Activated T-helper 17 cell treated with anti-CD3 and anti-CD28 coated beads, Interleukin-2, amount 50 U/mL, for 72 hours (primary cell): Measurements from ENCODE around the gene FAM240A. TPM values are rescaled to one million over a fixed set of nuclear protein-coding genes. Genes with fewer than 3 reads are reported as not detected.

Experiments used
- total RNA-seq, 2 donors: library from RNA; stranded (reverse); gene quantifications; one replicate each; pipeline ENCODE4 v1.2.3, GENCODE V29; 2022

FAM240A gene
- total RNA-seq, 2 donors from 2014 or later, result not detected

Other genes starting within 250 kb of the FAM240A start
- gene CCR5, start 241.6 kb upstream of the FAM240A start, total RNA-seq, result 10 to 100 TPM in 1 of 2 donors, 1 to 10 TPM in 1; 2.2 to 13.8 TPM
- 1 to 10 TPM; 2.1 to 3.7 TPM for gene CCRL2, start 205.3 kb upstream of the FAM240A start, total RNA-seq
- not detected for gene LTF, start 147.6 kb upstream of the FAM240A start, total RNA-seq
- not detected for gene RTP3, start 114.5 kb upstream of the FAM240A start, total RNA-seq
- gene LRRC2, start 46.2 kb upstream of the FAM240A start, total RNA-seq, result not detected
- gene ALS2CL, start 81.2 kb downstream of the FAM240A start, total RNA-seq, result 1 to 10 TPM in 1 of 2 donors, under 1 TPM in 1; 0.69 to 5.2 TPM
- gene TMIE, start 88.9 kb downstream of the FAM240A start, total RNA-seq, result under 1 TPM; 0.15 to 0.53 TPM
- gene PRSS50, start 105.3 kb downstream of the FAM240A start, total RNA-seq, result under 1 TPM in 1 of 2 donors, not detected in 1; 0.11 TPM